ENCODE results near the gene GIT1. TPM values are rescaled to one million over a fixed set of nuclear protein-coding genes. Genes with fewer than 3 reads are reported as not detected.

The GIT1 gene
- total RNA-seq, 4 donors from 2014 or later: 28.7 to 50.4 (median 39.9) TPM

DNA sequence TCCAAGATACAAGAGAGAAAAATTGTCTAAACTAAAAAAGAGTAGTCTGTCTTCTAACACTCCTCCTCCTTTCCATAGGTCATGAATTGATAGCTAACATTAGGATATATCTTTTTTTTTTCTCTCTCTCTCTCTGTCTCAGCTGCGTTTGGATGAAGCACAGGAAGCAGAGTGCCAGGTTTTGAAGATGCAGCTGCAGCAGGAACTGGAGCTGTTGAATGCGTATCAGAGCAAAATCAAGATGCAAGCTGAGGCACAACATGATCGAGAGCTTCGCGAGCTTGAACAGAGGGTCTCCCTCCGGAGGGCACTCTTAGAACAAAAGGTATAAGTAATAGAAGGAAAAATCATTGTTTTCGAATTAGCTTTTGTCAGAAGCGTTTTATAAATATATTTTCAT is 55.5 kb downstream of the GIT1 start:
- H3K27me3 ChIP-seq: no peaks in the 10 kb centered on the region
- DNase-seq (ENCODE audit: extremely low spot score): no peak
- H3K27ac ChIP-seq (replicated peaks in 1 of 4): no peak overlapping the region
- TF ChIP-seq POLR2AphosphoS5 (IDR thresholded peaks at IDR 0.05) (no peak), EP300 (IDR thresholded peaks at IDR 0.05) (no peak), CTCF (IDR thresholded peaks at IDR 0.05) (no peak), POLR2A (IDR thresholded peaks at IDR 0.05; ENCODE audit: low read depth) (no peak)
- no peak overlapping the region for H3K4me3 ChIP-seq
- H3K4me1 ChIP-seq: no peaks in the 10 kb centered on the region
- no peaks in the 10 kb centered on the region for H3K9me3 ChIP-seq
- intact Hi-C loops (cut with DNase I): no loop called here
- H3K36me3 ChIP-seq: peaks cover 23 to 89% (median 64%) of the 10 kb centered on the region in 4 donors
- 88% methylated on average over 8 of the region's 8 CpGs for WGBS

- DNase-seq (ENCODE audit: extremely low spot score): no peak
Observed at GRCh38 chr17:29526322-29526721, 63.1 kb downstream of the GIT1 start.

DNA sequence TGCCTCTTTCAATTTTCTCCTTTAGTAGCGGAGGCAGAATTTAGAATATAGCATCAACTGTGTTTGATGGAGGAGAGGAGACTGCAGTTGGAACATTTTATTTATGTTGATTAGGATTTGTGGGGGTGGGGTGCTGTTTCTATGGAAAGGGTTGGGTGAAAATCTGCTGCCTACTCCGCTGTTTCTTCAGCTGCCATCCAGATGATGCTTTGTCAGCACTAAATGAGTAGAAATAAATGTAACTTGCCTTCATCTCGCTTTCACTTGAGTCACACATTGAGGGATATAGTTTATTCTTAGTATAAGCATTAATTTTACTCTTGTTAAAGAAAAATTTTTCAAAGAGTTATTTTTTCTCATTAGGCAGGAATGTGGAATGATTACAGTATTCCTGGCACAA is 64.8 kb downstream of the GIT1 start:
- WGBS: 97% methylated on average over 3 of the region's 3 CpGs
- TF ChIP-seq POLR2AphosphoS5 (IDR thresholded peaks at IDR 0.05): no peak
- no peak for TF ChIP-seq CTCF (IDR thresholded peaks at IDR 0.05)
- no peak for TF ChIP-seq POLR2A (IDR thresholded peaks at IDR 0.05; ENCODE audit: low read depth)
- TF ChIP-seq EP300 (IDR thresholded peaks at IDR 0.05): no peak
- no peak for DNase-seq (ENCODE audit: extremely low spot score)
- Histone ChIP-seq H3K9me3 (no peaks in the 10 kb centered on the region), H3K27me3 (no peaks in the 10 kb centered on the region), H3K4me3 (no peak overlapping the region), H3K27ac (replicated peaks in 1 of 4) (no peak overlapping the region), H3K4me1 (no peaks in the 10 kb centered on the region), H3K36me3 (peaks cover 28 to 93% (median 65%) of the 10 kb centered on the region in 4 donors)
- intact Hi-C loops (cut with DNase I): no loop called here

More at GRCh38 chr17:29526322-29526721, 63.1 kb downstream of the GIT1 start:
- H3K4me1 ChIP-seq: no peaks in the 10 kb centered on the region
- H3K27me3 ChIP-seq: no peaks in the 10 kb centered on the region
- no peak overlapping the region for H3K27ac ChIP-seq (replicated peaks in 1 of 4)
- intact Hi-C loops (cut with DNase I): no loop called here
- TF ChIP-seq CTCF (IDR thresholded peaks at IDR 0.05): no peak
- peaks cover 19 to 90% (median 64%) of the 10 kb centered on the region in 4 donors for H3K36me3 ChIP-seq
- WGBS: 90% methylated on average over 3 of the region's 3 CpGs
- no peaks in the 10 kb centered on the region for H3K9me3 ChIP-seq
- no peak overlapping the region for H3K4me3 ChIP-seq

Other genes with a start within 250 kb of the GIT1 start
- 10 to 100 TPM; 48.7 to 73.1 (median 58.9) TPM for gene TAOK1, start 199.3 kb downstream of the GIT1 start, total RNA-seq
- gene ABHD15, start 22.6 kb downstream of the GIT1 start, total RNA-seq: 10 to 100 TPM in 3 of 4 donors, 1 to 10 TPM in 1; 6.8 to 18.3 (median 11.9) TPM
- gene TP53I13, start 20.9 kb downstream of the GIT1 start, total RNA-seq: 10 to 100 TPM; 40.9 to 72.6 (median 55.7) TPM
- 10 to 100 TPM in 3 of 4 donors, 1 to 10 TPM in 1; 8.0 to 16.1 (median 13.4) TPM for gene ANKRD13B, start 3.5 kb upstream of the GIT1 start, total RNA-seq
- 10 to 100 TPM; 43.7 to 67.7 (median 46.9) TPM for gene CORO6, start 33.3 kb upstream of the GIT1 start, total RNA-seq

Data from esophagus muscularis mucosa (tissue), 4 donors.